ENCODE measurements around the gene PDX1. TPM values are rescaled to one million over a fixed set of nuclear protein-coding genes. Genes with fewer than 3 reads are reported as not detected.

The PDX1 gene
- total and polyA plus RNA-seq, 5 donors = not detected

- DNase-seq (no peak), ATAC-seq (no peak)
- 1% methylated on average over 86 of the region's 86 CpGs for WGBS
- H3K27ac ChIP-seq (ENCODE audit: low read length) = no peak overlapping the region
- H3K4me1 ChIP-seq (ENCODE audit: control insufficient read depth, insufficient read depth, low read length) = peaks cover 4% of the 10 kb centered on the region
- no peak overlapping the region for H3K4me3 ChIP-seq (ENCODE audit: low read length)
- intact Hi-C loops (cut with DNase I) = no loop called here
- no peaks in the 10 kb centered on the region for H3K9me3 ChIP-seq (ENCODE audit: control insufficient read depth, low read length)
- H3K27me3 ChIP-seq (ENCODE audit: control insufficient read depth, insufficient read depth) = no peaks in the 10 kb centered on the region
Measured at GRCh38 chr13:27968316-27969081, 48.7 kb downstream of the PDX1 start.

GRCh38 chr13:27969082-27969865, 49.5 kb downstream of the PDX1 start, which contains the start of gene CDX2:
TSS of gene CDX2 (minus strand) at chr13:27969315. CDS start at chr13:27969006, 309 bp downstream.
- intact Hi-C loops (cut with DNase I) = no loop called here
- ATAC-seq (no peak), DNase-seq (no peak)
- Histone ChIP-seq H3K4me3 (ENCODE audit: low read length) (no peak within 1 kb of the TSS), H3K27me3 (ENCODE audit: control insufficient read depth, insufficient read depth) (no peaks in the 10 kb centered on the region), H3K9me3 (ENCODE audit: control insufficient read depth, low read length) (no peaks in the 10 kb centered on the region), H3K27ac (ENCODE audit: low read length) (no peak within 1 kb of the TSS), H3K4me1 (ENCODE audit: control insufficient read depth, insufficient read depth, low read length) (peaks cover 4% of the 10 kb centered on the region)
- 4% methylated on average over 34 of the region's 34 CpGs for WGBS

- intact Hi-C loops (cut with DNase I) = no loop called here
- no peaks in the 10 kb centered on the region for H3K9me3 ChIP-seq (ENCODE audit: control insufficient read depth, low read length)
- DNase-seq (no peak), ATAC-seq (no peak)
- no peak overlapping the region for H3K27ac ChIP-seq (ENCODE audit: low read length)
- H3K4me1 ChIP-seq (ENCODE audit: control insufficient read depth, insufficient read depth, low read length) = peaks cover 4% of the 10 kb centered on the region
- no peak overlapping the region for H3K4me3 ChIP-seq (ENCODE audit: low read length)
- no peaks in the 10 kb centered on the region for H3K27me3 ChIP-seq (ENCODE audit: control insufficient read depth, insufficient read depth)
- 9% methylated on average over 7 of the region's 7 CpGs for WGBS
Measured at GRCh38 chr13:27969866-27970229, 50.0 kb downstream of the PDX1 start.

- Histone ChIP-seq H3K27me3 (ENCODE audit: control insufficient read depth, insufficient read depth) (no peaks in the 10 kb centered on the region), H3K9me3 (ENCODE audit: control insufficient read depth, low read length) (no peaks in the 10 kb centered on the region), H3K4me1 (ENCODE audit: control insufficient read depth, insufficient read depth, low read length) (peaks cover 4% of the 10 kb centered on the region), H3K4me3 (ENCODE audit: low read length) (no peak overlapping the region), H3K27ac (ENCODE audit: low read length) (no peak overlapping the region)
- 5% methylated on average over 53 of the region's 53 CpGs for WGBS
- ATAC-seq = no peak
- intact Hi-C loops (cut with DNase I) = no loop called here
- no peak for DNase-seq
Measured at GRCh38 chr13:27970382-27971235, 50.8 kb downstream of the PDX1 start.

GRCh38 chr13:27971236-27971645, 51.4 kb downstream of the PDX1 start:
- Histone ChIP-seq H3K27me3 (ENCODE audit: control insufficient read depth, insufficient read depth) (no peaks in the 10 kb centered on the region), H3K4me3 (ENCODE audit: low read length) (no peak overlapping the region), H3K4me1 (ENCODE audit: control insufficient read depth, insufficient read depth, low read length) (peaks cover 4% of the 10 kb centered on the region), H3K9me3 (ENCODE audit: control insufficient read depth, low read length) (no peaks in the 10 kb centered on the region), H3K27ac (ENCODE audit: low read length) (no peak overlapping the region)
- 43% methylated on average over 13 of the region's 13 CpGs for WGBS
- no peak for DNase-seq
- intact Hi-C loops (cut with DNase I) = no loop called here
- no peak for ATAC-seq

GRCh38 chr13:27971776-27972477, 52.1 kb downstream of the PDX1 start:
- Histone ChIP-seq H3K27me3 (ENCODE audit: control insufficient read depth, insufficient read depth) (peaks cover 4% of the 10 kb centered on the region), H3K27ac (ENCODE audit: low read length) (no peak overlapping the region), H3K9me3 (ENCODE audit: control insufficient read depth, low read length) (no peaks in the 10 kb centered on the region), H3K4me1 (ENCODE audit: control insufficient read depth, insufficient read depth, low read length) (peaks cover 4% of the 10 kb centered on the region), H3K4me3 (ENCODE audit: low read length) (no peak overlapping the region)
- intact Hi-C loops (cut with DNase I) = no loop called here
- DNase-seq (no peak), ATAC-seq (no peak)
- WGBS = 56% methylated on average over 7 of the region's 7 CpGs

- ATAC-seq = no peak
- H3K27ac ChIP-seq (ENCODE audit: low read length) = no peak overlapping the region
- WGBS = 67% methylated on average over 2 of the region's 2 CpGs
- intact Hi-C loops (cut with DNase I) = no loop called here
- H3K4me3 ChIP-seq (ENCODE audit: low read length) = no peak overlapping the region
- H3K4me1 ChIP-seq (ENCODE audit: control insufficient read depth, insufficient read depth, low read length) = peaks cover 4% of the 10 kb centered on the region
- H3K27me3 ChIP-seq (ENCODE audit: control insufficient read depth, insufficient read depth) = peaks cover 4% of the 10 kb centered on the region
- no peaks in the 10 kb centered on the region for H3K9me3 ChIP-seq (ENCODE audit: control insufficient read depth, low read length)
- DNase-seq = no peak
Measured at GRCh38 chr13:27972478-27972820, 52.6 kb downstream of the PDX1 start.

- intact Hi-C loops (cut with DNase I) = no loop called here
- Histone ChIP-seq H3K27ac (ENCODE audit: low read length) (no peak overlapping the region), H3K27me3 (ENCODE audit: control insufficient read depth, insufficient read depth) (peaks cover 4% of the 10 kb centered on the region), H3K4me1 (ENCODE audit: control insufficient read depth, insufficient read depth, low read length) (peaks cover 4% of the 10 kb centered on the region), H3K9me3 (ENCODE audit: control insufficient read depth, low read length) (no peaks in the 10 kb centered on the region), H3K4me3 (ENCODE audit: low read length) (no peak overlapping the region)
- DNase-seq = no peak
- WGBS = 30% methylated on average over 5 of the region's 5 CpGs
- ATAC-seq = no peak
Measured at GRCh38 chr13:27973291-27973690, 53.5 kb downstream of the PDX1 start.

DNA sequence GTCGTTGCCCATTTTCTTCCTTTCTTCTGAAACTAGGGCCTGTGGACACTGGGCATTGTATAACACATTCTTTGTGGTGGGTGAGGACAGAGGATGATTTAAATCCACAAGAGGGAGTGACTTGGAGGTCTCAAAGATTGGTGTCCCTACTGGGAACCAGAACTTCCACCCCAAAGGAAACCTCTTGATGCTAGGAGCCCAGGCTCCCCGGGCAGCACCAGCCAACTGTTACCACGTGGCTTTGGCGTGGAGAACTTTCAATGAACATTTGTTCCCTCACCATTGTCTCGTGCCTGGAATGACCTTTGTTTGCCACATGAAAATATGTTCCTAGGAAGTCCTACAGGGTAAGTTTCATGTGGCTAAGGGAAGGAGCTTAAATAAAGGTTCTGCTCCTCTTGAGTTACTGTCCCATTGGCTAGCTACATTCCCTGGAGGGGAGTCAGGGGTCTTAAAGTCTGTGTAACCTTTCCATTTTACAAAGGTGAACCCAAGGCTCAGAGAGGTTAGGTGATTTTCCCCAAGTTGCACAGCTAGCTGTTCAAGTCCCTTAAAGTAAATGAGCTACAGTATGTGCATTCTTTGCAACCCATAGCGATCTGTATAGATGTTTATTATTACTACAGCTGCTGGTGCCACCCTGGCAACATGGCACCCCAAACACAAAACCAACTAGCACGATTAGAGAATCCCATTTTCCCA, 54.3 kb downstream of the PDX1 start:
- H3K9me3 ChIP-seq (ENCODE audit: control insufficient read depth, low read length) = no peaks in the 10 kb centered on the region
- DNase-seq (no peak), ATAC-seq (no peak)
- no peaks in the 10 kb centered on the region for H3K4me1 ChIP-seq (ENCODE audit: control insufficient read depth, insufficient read depth, low read length)
- H3K27me3 ChIP-seq (ENCODE audit: control insufficient read depth, insufficient read depth) = peaks cover 9% of the 10 kb centered on the region
- no peak overlapping the region for H3K27ac ChIP-seq (ENCODE audit: low read length)
- WGBS = 12% methylated on average over 7 of the region's 7 CpGs
- no peak overlapping the region for H3K4me3 ChIP-seq (ENCODE audit: low read length)
- intact Hi-C loops (cut with DNase I) = no loop called here
